ENCODE results near the gene GNAO1. TPM values are rescaled to one million over a fixed set of nuclear protein-coding genes. Genes with fewer than 3 reads are reported as not detected.

The GNAO1 gene
- total RNA-seq, 1 experiment from 2014 or later, result not detected

DNA sequence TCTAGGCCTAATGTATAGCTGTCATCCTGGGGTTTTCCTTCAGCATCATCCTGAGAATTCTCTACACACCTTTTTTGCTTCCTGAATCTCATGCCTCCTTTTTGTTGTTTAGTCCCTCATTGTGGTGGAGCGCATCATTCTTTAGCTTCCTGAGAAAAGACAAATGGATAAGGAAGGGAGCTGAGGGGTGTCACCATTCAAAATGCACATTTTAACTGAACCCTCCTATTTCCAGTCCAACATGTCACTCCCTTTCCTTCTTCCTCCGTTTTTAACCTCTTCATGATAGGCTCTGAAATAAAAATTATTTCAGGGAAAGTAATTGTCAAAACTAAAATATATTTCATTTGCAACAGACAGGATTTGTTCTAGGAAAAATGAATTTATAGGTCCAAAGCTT is 39.7 kb upstream of the GNAO1 start:
- CTCF ChIA-PET, result no interaction called here
- BruUV-seq (replicated peaks), result no TSS peak
- no peak overlapping the region for H3K4me3 ChIP-seq (ENCODE audit: low read depth, low read length, poor library complexity, severe bottlenecking)
- no peak overlapping the region for H3K27ac ChIP-seq (ENCODE audit: low read depth, low read length, poor library complexity, severe bottlenecking)
- peaks cover 37% of the 10 kb centered on the region for H3K27me3 ChIP-seq (replicated peaks; ENCODE audit: insufficient read depth, low read depth, low read length, poor library complexity)
- TF ChIP-seq, protein P1, sequence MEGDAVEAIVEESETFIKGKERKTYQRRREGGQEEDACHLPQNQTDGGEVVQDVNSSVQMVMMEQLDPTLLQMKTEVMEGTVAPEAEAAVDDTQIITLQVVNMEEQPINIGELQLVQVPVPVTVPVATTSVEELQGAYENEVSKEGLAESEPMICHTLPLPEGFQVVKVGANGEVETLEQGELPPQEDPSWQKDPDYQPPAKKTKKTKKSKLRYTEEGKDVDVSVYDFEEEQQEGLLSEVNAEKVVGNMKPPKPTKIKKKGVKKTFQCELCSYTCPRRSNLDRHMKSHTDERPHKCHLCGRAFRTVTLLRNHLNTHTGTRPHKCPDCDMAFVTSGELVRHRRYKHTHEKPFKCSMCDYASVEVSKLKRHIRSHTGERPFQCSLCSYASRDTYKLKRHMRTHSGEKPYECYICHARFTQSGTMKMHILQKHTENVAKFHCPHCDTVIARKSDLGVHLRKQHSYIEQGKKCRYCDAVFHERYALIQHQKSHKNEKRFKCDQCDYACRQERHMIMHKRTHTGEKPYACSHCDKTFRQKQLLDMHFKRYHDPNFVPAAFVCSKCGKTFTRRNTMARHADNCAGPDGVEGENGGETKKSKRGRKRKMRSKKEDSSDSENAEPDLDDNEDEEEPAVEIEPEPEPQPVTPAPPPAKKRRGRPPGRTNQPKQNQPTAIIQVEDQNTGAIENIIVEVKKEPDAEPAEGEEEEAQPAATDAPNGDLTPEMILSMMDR (conservative IDR thresholded peaks at IDR 0.05; ENCODE audit: low read depth, low read length), result no peak
- TF ChIP-seq EZH2 (IDR thresholded peaks at IDR 0.05; ENCODE audit: borderline replicate concordance, low read depth, low read length, poor library complexity, severe bottlenecking), result no peak
- intact Hi-C loops (cut with micrococcal nuclease; ENCODE audit: unreplicated experiment), result no loop called here
- no peaks in the 10 kb centered on the region for H3K4me1 ChIP-seq (ENCODE audit: insufficient read depth, low read length, poor library complexity, severe bottlenecking)
- no peak for DNase-seq (ENCODE audit: low spot score)
- H3K9me3 ChIP-seq (ENCODE audit: low read depth, low read length, poor library complexity, severe bottlenecking), result no peaks in the 10 kb centered on the region
- POLR2A ChIA-PET (ENCODE audit: low non-redundant PET), result no interaction called here
- H3K36me3 ChIP-seq (ENCODE audit: insufficient read depth, low read length, poor library complexity, severe bottlenecking), result no peaks in the 10 kb centered on the region

GRCh38 chr16:56161658-56162057 is 29.6 kb upstream of the GNAO1 start:
- Histone ChIP-seq H3K4me1 (ENCODE audit: insufficient read depth, low read length, poor library complexity, severe bottlenecking) (no peaks in the 10 kb centered on the region), H3K27ac (ENCODE audit: low read depth, low read length, poor library complexity, severe bottlenecking) (no peak overlapping the region), H3K36me3 (ENCODE audit: insufficient read depth, low read length, poor library complexity, severe bottlenecking) (no peaks in the 10 kb centered on the region), H3K27me3 (replicated peaks; ENCODE audit: insufficient read depth, low read depth, low read length, poor library complexity) (peaks cover 30% of the 10 kb centered on the region), H3K9me3 (ENCODE audit: low read depth, low read length, poor library complexity, severe bottlenecking) (no peaks in the 10 kb centered on the region), H3K4me3 (ENCODE audit: low read depth, low read length, poor library complexity, severe bottlenecking) (no peak overlapping the region)
- no TSS peak for BruUV-seq (replicated peaks)
- TF ChIP-seq, protein P1 (conservative IDR thresholded peaks at IDR 0.05; ENCODE audit: low read depth, low read length), result no peak
- no peak for TF ChIP-seq EZH2 (IDR thresholded peaks at IDR 0.05; ENCODE audit: borderline replicate concordance, low read depth, low read length, poor library complexity, severe bottlenecking)
- CTCF ChIA-PET, result no interaction called here
- POLR2A ChIA-PET (ENCODE audit: low non-redundant PET), result no interaction called here
- DNase-seq (ENCODE audit: low spot score), result no peak
- intact Hi-C loops (cut with micrococcal nuclease; ENCODE audit: unreplicated experiment), result no loop called here

- no peak for DNase-seq (ENCODE audit: low spot score)
- Histone ChIP-seq H3K4me3 (ENCODE audit: low read depth, low read length, poor library complexity, severe bottlenecking) (no peak overlapping the region), H3K36me3 (ENCODE audit: insufficient read depth, low read length, poor library complexity, severe bottlenecking) (no peaks in the 10 kb centered on the region), H3K27ac (ENCODE audit: low read depth, low read length, poor library complexity, severe bottlenecking) (no peak overlapping the region), H3K27me3 (replicated peaks; ENCODE audit: insufficient read depth, low read depth, low read length, poor library complexity) (peaks cover 35% of the 10 kb centered on the region), H3K9me3 (ENCODE audit: low read depth, low read length, poor library complexity, severe bottlenecking) (no peaks in the 10 kb centered on the region), H3K4me1 (ENCODE audit: insufficient read depth, low read length, poor library complexity, severe bottlenecking) (no peaks in the 10 kb centered on the region)
- intact Hi-C loops (cut with micrococcal nuclease; ENCODE audit: unreplicated experiment), result no loop called here
- TF ChIP-seq, protein P1 (conservative IDR thresholded peaks at IDR 0.05; ENCODE audit: low read depth, low read length), result no peak
- no peak for TF ChIP-seq EZH2 (IDR thresholded peaks at IDR 0.05; ENCODE audit: borderline replicate concordance, low read depth, low read length, poor library complexity, severe bottlenecking)
- CTCF ChIA-PET, result no interaction called here
- BruUV-seq (replicated peaks), result no TSS peak
- POLR2A ChIA-PET (ENCODE audit: low non-redundant PET), result no interaction called here
Observed at GRCh38 chr16:56163089-56163488, 28.2 kb upstream of the GNAO1 start.
